Activated CD8-positive, alpha-beta memory T cell treated with anti-CD3 and anti-CD28 coated beads, Interleukin-2, amount 10 ng/mL, durations not matched to agents 7 days and 5 days (primary cell): ENCODE results near the gene GRB10. TPM values are rescaled to one million over a fixed set of nuclear protein-coding genes. Genes with fewer than 3 reads are reported as not detected.

Source experiments
- ATAC-seq: fragments of 150-1000 bp; cut with Tn5 transposase; one replicate; pipeline ENCODE4 v1.10.0; 2021; ENCODE audit warnings: moderate library complexity
- CTCF ChIA-PET: fragments of 350-600 bp; sonication (Branson Sonifier 250); formaldehyde crosslinking; loops from one replicate; lab custom pipeline; 2021; ENCODE audit warnings: antibody characterized with exemption; lab: Charles Lee
- DNase-seq: peaks from one replicate; pipeline ENCODE4 v3.0.0-alpha.2; 2020
- H3K27ac Mint-ChIP-seq: one replicate; pipeline ENCODE4 v1.8.0; 2021; ENCODE audit warnings: mild to moderate bottlenecking, mixed read lengths
- H3K27me3 Mint-ChIP-seq: one replicate; pipeline ENCODE4 v1.8.0; 2021; ENCODE audit warnings: mixed read lengths
- H3K36me3 Mint-ChIP-seq: one replicate; pipeline ENCODE4 v1.8.0; 2021; ENCODE audit warnings: mild to moderate bottlenecking, mixed read lengths
- H3K4me1 Mint-ChIP-seq: one replicate; pipeline ENCODE4 v1.8.0; 2021; ENCODE audit warnings: mixed read lengths
- H3K4me3 Mint-ChIP-seq: one replicate; pipeline ENCODE4 v1.8.0; 2021; ENCODE audit warnings: mild to moderate bottlenecking, moderate library complexity, mixed read lengths
- H3K9me3 Mint-ChIP-seq: one replicate; pipeline ENCODE4 v1.8.0; 2022; ENCODE audit warnings: low read depth, mixed read lengths
- total RNA-seq, 2 experiments: library from RNA; stranded (reverse); gene quantifications; one replicate each; pipeline ENCODE4 v1.2.3, GENCODE V29; 2021

The GRB10 gene
- total RNA-seq, 2 experiments from 2014 or later = 3.9 TPM

- DNase-seq (no peak), ATAC-seq (no peak)
- no peak overlapping the region for H3K4me3 Mint-ChIP-seq
- CTCF ChIA-PET = interaction anchor here (4.3 kb wide), 1 partner anchor 28 kb away, joined by 15 read pairs; no protein-coding TSS in a partner anchor
- peaks cover 4% of the 10 kb centered on the region for H3K27me3 Mint-ChIP-seq
- H3K27ac Mint-ChIP-seq = no peak overlapping the region
- H3K9me3 Mint-ChIP-seq = no peaks in the 10 kb centered on the region
- H3K36me3 Mint-ChIP-seq = peaks cover 5% of the 10 kb centered on the region
- H3K4me1 Mint-ChIP-seq = peaks cover 28% of the 10 kb centered on the region
Observed at GRCh38 chr7:50605059-50605458, 177.6 kb downstream of the GRB10 start.

DNA sequence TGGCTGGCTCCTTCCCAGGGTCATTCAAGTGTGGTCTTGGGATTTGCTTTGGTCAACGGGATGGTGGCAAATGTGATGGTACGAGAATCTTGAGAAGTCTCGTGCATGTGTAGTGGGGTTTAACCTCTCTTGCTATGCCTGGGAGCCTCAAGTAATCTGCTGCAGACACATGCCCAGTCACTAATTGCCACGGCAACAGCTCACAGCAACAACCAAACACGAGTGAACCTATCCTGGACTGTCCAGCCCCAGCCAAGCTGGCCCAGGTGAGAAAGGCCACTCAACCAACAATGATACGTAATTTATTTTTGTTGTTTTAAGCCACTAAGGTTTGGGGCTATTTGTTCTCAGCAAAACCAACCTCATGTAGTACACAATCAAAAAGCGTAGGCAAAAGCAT lies 179.4 kb downstream of the GRB10 start:
- no peak overlapping the region for H3K4me3 Mint-ChIP-seq
- H3K27ac Mint-ChIP-seq = no peak overlapping the region
- no peak for DNase-seq
- CTCF ChIA-PET = interaction anchor here (0.8 to 2.0 kb wide), 4 partner anchors 10 to 136 kb away, joined by 3 to 6 read pairs (median 3); no protein-coding TSS in a partner anchor
- peaks cover 4% of the 10 kb centered on the region for H3K36me3 Mint-ChIP-seq
- peaks cover 4% of the 10 kb centered on the region for H3K27me3 Mint-ChIP-seq
- ATAC-seq = no peak
- H3K4me1 Mint-ChIP-seq = peaks cover 19% of the 10 kb centered on the region
- H3K9me3 Mint-ChIP-seq = no peaks in the 10 kb centered on the region

- Mint-ChIP-seq H3K4me1 (peaks cover 38% of the 10 kb centered on the region), H3K9me3 (no peaks in the 10 kb centered on the region), H3K27ac (no peak overlapping the region), H3K36me3 (peaks cover 3% of the 10 kb centered on the region), H3K27me3 (peaks cover 4% of the 10 kb centered on the region), H3K4me3 (no peak overlapping the region)
- CTCF ChIA-PET = interaction anchor here (1.4 to 1.9 kb wide), 2 partner anchors 9 to 131 kb away, joined by 5 read pairs; no protein-coding TSS in a partner anchor
- ATAC-seq = no peak
- DNase-seq = no peak
Observed at GRCh38 chr7:50599385-50599784, 183.3 kb downstream of the GRB10 start.

- H3K9me3 Mint-ChIP-seq = no peaks in the 10 kb centered on the region
- DNase-seq (no peak), ATAC-seq (no peak)
- CTCF ChIA-PET = interaction anchor here (1.1 to 5.0 kb wide), 4 partner anchors 9 to 131 kb away, joined by 4 to 23 read pairs (median 5); no protein-coding TSS in a partner anchor
- H3K36me3 Mint-ChIP-seq = peaks cover 3% of the 10 kb centered on the region
- H3K27me3 Mint-ChIP-seq = peaks cover 4% of the 10 kb centered on the region
- peaks cover 45% of the 10 kb centered on the region for H3K4me1 Mint-ChIP-seq
- no peak overlapping the region for H3K27ac Mint-ChIP-seq
- H3K4me3 Mint-ChIP-seq = no peak overlapping the region
Observed at GRCh38 chr7:50598460-50599343, 184.0 kb downstream of the GRB10 start.

DNA sequence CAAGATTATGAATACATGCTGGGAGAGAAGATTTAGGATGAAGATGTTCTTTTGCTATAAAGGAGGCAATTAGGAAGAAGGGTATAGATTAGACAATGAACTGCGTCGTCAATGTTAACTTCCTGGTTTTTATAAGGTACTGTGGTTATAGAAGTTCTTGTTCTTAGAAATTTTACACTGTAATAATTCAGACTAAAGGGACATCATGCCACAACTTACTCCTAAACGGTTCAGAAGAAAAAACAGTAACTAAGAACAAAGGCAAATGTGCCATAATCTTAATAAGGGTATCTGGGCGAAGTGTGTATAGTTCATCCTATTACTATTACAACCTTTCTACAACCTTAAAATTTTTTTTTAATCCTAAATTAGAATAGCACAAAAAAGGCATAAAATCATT lies 186.2 kb downstream of the GRB10 start:
- Mint-ChIP-seq H3K27me3 (peaks cover 4% of the 10 kb centered on the region), H3K27ac (no peak overlapping the region), H3K4me1 (peaks cover 56% of the 10 kb centered on the region), H3K4me3 (no peak overlapping the region), H3K36me3 (peaks cover 5% of the 10 kb centered on the region), H3K9me3 (no peaks in the 10 kb centered on the region)
- ATAC-seq = no peak
- CTCF ChIA-PET = interaction anchor here (1.0 to 5.0 kb wide), 7 partner anchors 11 to 503 kb away, joined by 3 to 23 read pairs (median 4); partner anchors contain the start of gene ZPBP
- DNase-seq = no peak

- ATAC-seq (peak; percentile 67), DNase-seq (no peak)
- Mint-ChIP-seq H3K27me3 (peaks cover 4% of the 10 kb centered on the region), H3K9me3 (no peaks in the 10 kb centered on the region), H3K36me3 (peaks cover 5% of the 10 kb centered on the region), H3K4me1 (peaks cover 53% of the 10 kb centered on the region), H3K4me3 (peak overlapping the region; percentile 23), H3K27ac (peak overlapping the region; percentile 89)
- CTCF ChIA-PET = interaction anchor here (0.6 to 5.0 kb wide), 9 partner anchors 12 to 503 kb away, joined by 3 to 23 read pairs (median 5); partner anchors contain the start of gene ZPBP
Observed at GRCh38 chr7:50595491-50596102, 187.1 kb downstream of the GRB10 start.

GRCh38 chr7:50594734-50595485 lies 187.8 kb downstream of the GRB10 start:
- H3K27ac Mint-ChIP-seq = peak overlapping the region; percentile 89
- no peak for DNase-seq
- peaks cover 49% of the 10 kb centered on the region for H3K4me1 Mint-ChIP-seq
- peaks cover 5% of the 10 kb centered on the region for H3K36me3 Mint-ChIP-seq
- CTCF ChIA-PET = interaction anchor here (0.9 to 5.0 kb wide), 7 partner anchors 15 to 502 kb away, joined by 3 to 23 read pairs (median 6); partner anchors contain the start of gene ZPBP
- no peaks in the 10 kb centered on the region for H3K9me3 Mint-ChIP-seq
- peaks cover 4% of the 10 kb centered on the region for H3K27me3 Mint-ChIP-seq
- peak; percentile 63 for ATAC-seq
- peak overlapping the region; percentile 23 for H3K4me3 Mint-ChIP-seq

GRCh38 chr7:50594136-50594535 lies 188.6 kb downstream of the GRB10 start:
- H3K4me1 Mint-ChIP-seq = peaks cover 56% of the 10 kb centered on the region
- ATAC-seq (peak; percentile 52), DNase-seq (peak; percentile 53)
- peaks cover 4% of the 10 kb centered on the region for H3K27me3 Mint-ChIP-seq
- H3K27ac Mint-ChIP-seq = peak overlapping the region; percentile 89
- peaks cover 7% of the 10 kb centered on the region for H3K36me3 Mint-ChIP-seq
- no peak overlapping the region for H3K4me3 Mint-ChIP-seq
- H3K9me3 Mint-ChIP-seq = no peaks in the 10 kb centered on the region
- CTCF ChIA-PET = interaction anchor here (0.9 to 5.0 kb wide), 6 partner anchors 9 to 501 kb away, joined by 3 to 23 read pairs (median 3); partner anchors contain the start of gene ZPBP

DNA sequence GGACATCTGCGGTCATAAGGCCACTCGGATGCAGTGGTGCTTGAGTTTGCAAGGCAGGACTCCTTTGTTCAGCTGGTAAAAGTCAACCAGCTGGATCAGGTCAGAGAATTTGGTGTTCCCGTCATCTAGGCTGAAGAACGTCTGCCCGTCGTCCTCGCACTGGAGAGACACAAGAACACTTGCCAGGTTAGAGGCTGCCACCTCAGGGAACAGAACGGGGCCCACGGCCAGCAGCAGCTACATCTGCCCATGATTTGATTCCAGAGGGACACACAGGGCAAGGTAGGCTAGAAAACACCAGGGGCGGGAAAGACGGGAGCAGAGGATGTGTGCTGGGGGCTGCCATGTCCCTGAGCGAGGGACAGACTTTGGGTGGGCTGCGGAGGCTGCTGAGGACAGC lies 189.8 kb downstream of the GRB10 start:
- ATAC-seq (no peak), DNase-seq (no peak)
- peaks cover 7% of the 10 kb centered on the region for H3K36me3 Mint-ChIP-seq
- H3K27ac Mint-ChIP-seq = no peak overlapping the region
- peaks cover 4% of the 10 kb centered on the region for H3K27me3 Mint-ChIP-seq
- peaks cover 59% of the 10 kb centered on the region for H3K4me1 Mint-ChIP-seq
- H3K4me3 Mint-ChIP-seq = no peak overlapping the region
- H3K9me3 Mint-ChIP-seq = no peaks in the 10 kb centered on the region
- CTCF ChIA-PET = interaction anchor here (2.0 kb wide), 1 partner anchor 125 kb away, joined by 8 read pairs; no protein-coding TSS in a partner anchor

DNA sequence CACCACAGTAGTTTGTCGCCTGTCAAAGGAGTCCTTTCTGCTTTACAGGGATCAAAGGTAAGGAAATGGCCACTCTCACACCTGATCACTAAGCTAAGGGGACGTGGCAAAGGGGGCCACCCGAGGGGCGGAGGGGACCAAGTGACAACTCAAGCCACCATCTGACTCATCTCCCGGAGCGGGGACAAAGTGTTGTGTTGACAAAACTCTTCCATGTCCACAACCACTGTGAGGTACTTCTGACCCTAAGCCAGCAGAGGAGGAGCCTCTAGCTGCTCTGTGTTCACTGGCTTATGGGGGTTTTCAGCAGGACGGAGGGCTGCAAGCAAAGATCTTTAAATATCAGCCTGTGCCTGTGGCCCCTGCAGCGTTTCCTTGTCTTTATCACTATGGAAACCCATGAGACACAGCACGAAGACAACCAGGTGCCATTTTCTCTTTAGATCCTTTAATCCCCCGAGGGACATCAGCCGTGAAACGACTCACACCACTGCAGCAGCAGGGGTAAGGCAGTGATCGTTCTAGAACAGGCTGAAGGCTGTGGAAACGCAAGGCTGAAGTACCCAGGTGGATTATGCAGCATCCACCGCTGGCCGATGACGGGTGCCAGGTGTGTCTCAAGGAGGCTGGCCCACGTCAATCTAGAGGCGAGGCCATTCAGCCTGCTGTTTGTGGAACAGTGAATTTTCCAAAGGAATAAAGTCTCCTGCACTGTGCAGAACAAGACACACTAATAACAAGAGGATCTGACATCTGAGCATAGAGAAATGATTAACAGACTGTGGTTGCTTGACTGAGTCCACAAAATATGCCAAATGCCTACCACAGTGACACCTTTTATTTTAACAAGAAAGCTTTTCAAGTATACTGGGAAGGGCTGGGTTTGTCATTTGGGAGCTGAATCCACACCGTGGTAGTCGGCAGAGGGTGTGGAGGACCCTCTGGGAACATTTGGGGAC lies 190.9 kb downstream of the GRB10 start:
- Mint-ChIP-seq H3K27me3 (peaks cover 4% of the 10 kb centered on the region), H3K27ac (no peak overlapping the region), H3K4me3 (no peak overlapping the region), H3K4me1 (peaks cover 65% of the 10 kb centered on the region), H3K9me3 (no peaks in the 10 kb centered on the region), H3K36me3 (peaks cover 8% of the 10 kb centered on the region)
- CTCF ChIA-PET = no interaction called here
- DNase-seq (no peak), ATAC-seq (no peak)

DNA sequence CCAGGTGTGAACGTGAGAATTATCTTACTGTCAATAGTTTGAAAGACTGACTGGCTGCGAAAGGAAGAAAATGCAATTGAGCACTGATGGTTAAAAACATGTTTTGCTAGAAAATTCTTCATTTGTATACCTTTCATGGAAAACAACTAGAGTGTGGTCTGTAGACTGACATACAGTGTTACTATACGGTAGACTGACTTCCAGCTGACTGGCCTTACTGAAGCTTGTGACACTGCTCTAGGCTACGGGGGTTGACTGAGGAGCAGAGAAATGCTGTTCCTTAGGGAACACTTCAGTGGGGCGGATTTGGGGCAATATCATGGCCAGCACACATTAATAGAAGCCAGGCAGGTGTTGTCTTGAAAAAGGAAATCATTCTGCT lies 191.6 kb downstream of the GRB10 start:
- peaks cover 1% of the 10 kb centered on the region for H3K9me3 Mint-ChIP-seq
- DNase-seq (no peak), ATAC-seq (no peak)
- peaks cover 4% of the 10 kb centered on the region for H3K27me3 Mint-ChIP-seq
- no peak overlapping the region for H3K27ac Mint-ChIP-seq
- CTCF ChIA-PET = no interaction called here
- peaks cover 59% of the 10 kb centered on the region for H3K4me1 Mint-ChIP-seq
- H3K4me3 Mint-ChIP-seq = no peak overlapping the region
- H3K36me3 Mint-ChIP-seq = peaks cover 9% of the 10 kb centered on the region

DNA sequence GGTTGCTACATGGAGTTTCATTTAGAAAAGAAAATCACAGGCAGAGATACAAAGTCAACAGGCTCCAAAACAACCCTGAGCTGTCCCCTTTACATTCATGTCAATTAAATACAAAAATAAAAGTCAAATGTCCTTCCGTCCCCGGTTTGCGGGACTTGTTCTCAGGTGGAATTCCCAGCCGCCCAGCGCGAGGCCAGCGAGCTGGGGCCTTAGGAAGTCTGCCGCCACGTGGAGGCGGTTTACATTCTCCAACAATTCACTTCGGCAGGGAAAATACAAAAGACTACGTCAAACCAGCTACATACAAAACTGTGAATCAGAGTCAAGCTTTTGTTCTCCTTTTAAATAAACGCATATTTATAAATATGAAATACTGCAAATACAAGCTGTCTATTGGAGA lies 192.2 kb downstream of the GRB10 start:
- ATAC-seq = no peak
- Mint-ChIP-seq H3K36me3 (peaks cover 8% of the 10 kb centered on the region), H3K27me3 (peaks cover 4% of the 10 kb centered on the region), H3K4me1 (peaks cover 54% of the 10 kb centered on the region), H3K27ac (no peak overlapping the region), H3K9me3 (peaks cover 2% of the 10 kb centered on the region), H3K4me3 (no peak overlapping the region)
- CTCF ChIA-PET = no interaction called here
- no peak for DNase-seq
